Thymus (tissue), 11 donors: Measurements from ENCODE around the gene SLC39A7. TPM values are rescaled to one million over a fixed set of nuclear protein-coding genes. Genes with fewer than 3 reads are reported as not detected.

Experiments
- DNase-seq, 9 donors: peaks; one replicate each; pipeline ENCODE4 v3.0.0-alpha.2; 2013; ENCODE audit warnings: low spot score in 9 of 9, low read depth in 6 of 9, missing footprints in 1 of 9
- H3K27ac ChIP-seq, 2 donors: one replicate each; pipeline ENCODE4 v1.5.1; 2013; ENCODE audit warnings: control low read depth in 1 of 2, low read depth in 1 of 2, low read length in 1 of 2, mild to moderate bottlenecking in 1 of 2, moderate library complexity in 1 of 2
- H3K27me3 ChIP-seq, 2 donors: one replicate each; pipeline ENCODE4 v1.5.1; 2013; ENCODE audit warnings: low read length in 1 of 2; ENCODE audit not compliant: control insufficient read depth in 2 of 2, insufficient read depth in 1 of 2
- H3K36me3 ChIP-seq, 2 donors: one replicate each; pipeline ENCODE4 v1.5.1; 2013; ENCODE audit warnings: low read length in 1 of 2, mild to moderate bottlenecking in 1 of 2, moderate library complexity in 1 of 2; ENCODE audit not compliant: control insufficient read depth in 2 of 2, insufficient read depth in 2 of 2
- H3K4me1 ChIP-seq, 2 donors: one replicate each; pipeline ENCODE4 v1.5.1; 2013; ENCODE audit warnings: low read length in 2 of 2; ENCODE audit not compliant: control insufficient read depth in 2 of 2, insufficient read depth in 2 of 2
- H3K4me3 ChIP-seq, 2 donors: one replicate each; pipeline ENCODE4 v1.5.1; 2013; ENCODE audit warnings: low read length in 2 of 2, control low read depth in 1 of 2, mild to moderate bottlenecking in 1 of 2
- H3K9me3 ChIP-seq, 2 donors: one replicate each; pipeline ENCODE4 v1.5.1; 2013; ENCODE audit warnings: low read length in 1 of 2, mild to moderate bottlenecking in 1 of 2; ENCODE audit not compliant: control insufficient read depth in 2 of 2, insufficient read depth in 1 of 2
- WGBS: extraction: QIAGEN DNeasy Blood & Tissue Kit; methylation state at CpG from one replicate; pipeline ENCODE4 v1.1.7; 2013; 5-methylcytosine and 5-hydroxymethylcytosine counted together
- polyA plus RNA-seq: library from polyadenylated mRNA; stranded (reverse); fragments of 200-250 nt; gene quantifications from one replicate; pipeline ENCODE4 v1.2.3, GENCODE V29; 2013
- total RNA-seq: library from RNA; stranded (reverse); fragments of 120-200 nt; gene quantifications from one replicate; pipeline ENCODE4 v1.2.4, GENCODE V29; 2013
- donor health status: healthy.

Gene SLC39A7
- total and polyA plus RNA-seq, 2 donors: 32.1 to 43.0 TPM

- 5% methylated on average over 26 of the region's 26 CpGs for WGBS
- no peaks in the 10 kb centered on the region for H3K9me3 ChIP-seq
- peak overlapping the region; percentile 70 to 89 for H3K4me3 ChIP-seq
- no peaks in the 10 kb centered on the region for H3K27me3 ChIP-seq
- peaks cover 21 to 50% of the 10 kb centered on the region in 2 donors for H3K4me1 ChIP-seq
- peak overlapping the region; percentile 99 for H3K27ac ChIP-seq
- peak in 7 of 9 donors; percentile 56 to 86 (median 69) for DNase-seq
- peaks cover 40 to 62% of the 10 kb centered on the region in 2 donors for H3K36me3 ChIP-seq
Measured at GRCh38 chr6:33199687-33200218, 914 bp upstream of the SLC39A7 start.

GRCh38 chr6:33201147-33201545, 479 bp downstream of the SLC39A7 start:
- Histone ChIP-seq H3K9me3 (no peaks in the 10 kb centered on the region), H3K27ac (peak overlapping the region; percentile 99), H3K4me3 (peak overlapping the region; percentile 70 to 89), H3K36me3 (peaks cover 26 to 48% of the 10 kb centered on the region in 2 donors), H3K27me3 (no peaks in the 10 kb centered on the region), H3K4me1 (peaks cover 25 to 62% of the 10 kb centered on the region in 2 donors)
- 10% methylated on average over 14 of the region's 14 CpGs for WGBS
- DNase-seq: no peak

- Histone ChIP-seq H3K4me3 (no peak overlapping the region), H3K36me3 (peaks cover 20 to 41% of the 10 kb centered on the region in 2 donors), H3K27me3 (peaks cover 0 to 3% of the 10 kb centered on the region in 2 donors), H3K27ac (no peak overlapping the region), H3K4me1 (peaks cover 25 to 70% of the 10 kb centered on the region in 2 donors), H3K9me3 (no peaks in the 10 kb centered on the region)
- no peak for DNase-seq
- 96% methylated on average over 6 of the region's 6 CpGs for WGBS
Measured at GRCh38 chr6:33201935-33202334, 1.3 kb downstream of the SLC39A7 start.

GRCh38 chr6:33202799-33203198, 2.1 kb downstream of the SLC39A7 start:
- Histone ChIP-seq H3K36me3 (peaks cover 13 to 33% of the 10 kb centered on the region in 2 donors), H3K4me3 (no peak overlapping the region), H3K4me1 (peaks cover 29 to 75% of the 10 kb centered on the region in 2 donors), H3K27ac (no peak overlapping the region), H3K9me3 (no peaks in the 10 kb centered on the region), H3K27me3 (peaks cover 0 to 9% of the 10 kb centered on the region in 2 donors)
- WGBS: 96% methylated on average over 6 of the region's 6 CpGs
- no peak for DNase-seq

- peaks cover 32 to 72% of the 10 kb centered on the region in 2 donors for H3K4me1 ChIP-seq
- H3K9me3 ChIP-seq: no peaks in the 10 kb centered on the region
- peak overlapping the region; percentile 70 to 86 for H3K4me3 ChIP-seq
- H3K36me3 ChIP-seq: peaks cover 13 to 26% of the 10 kb centered on the region in 2 donors
- 98% methylated on average over 7 of the region's 7 CpGs for WGBS
- no peak for DNase-seq
- no peak overlapping the region for H3K27ac ChIP-seq
- peaks cover 0 to 13% of the 10 kb centered on the region in 2 donors for H3K27me3 ChIP-seq
Measured at GRCh38 chr6:33203443-33204164, 2.9 kb downstream of the SLC39A7 start.

GRCh38 chr6:33204165-33204414, 3.4 kb downstream of the SLC39A7 start:
- no peak for DNase-seq
- WGBS: 5% methylated on average over 4 of the region's 4 CpGs
- Histone ChIP-seq H3K4me3 (peak overlapping the region; percentile 70 to 86), H3K36me3 (peaks cover 13 to 26% of the 10 kb centered on the region in 2 donors), H3K4me1 (peaks cover 32 to 73% of the 10 kb centered on the region in 2 donors), H3K27me3 (peaks cover 0 to 13% of the 10 kb centered on the region in 2 donors), H3K27ac (peak overlapping the region in 1 of 2 donors; percentile 33), H3K9me3 (no peaks in the 10 kb centered on the region)

GRCh38 chr6:33204415-33205190, 3.9 kb downstream of the SLC39A7 start, which contains the start of gene HSD17B8:
HSD17B8 (plus strand) TSS chr6:33204655; CDS start chr6:33204669, 14 bp downstream.
- under 1% methylated on average over 48 of the region's 48 CpGs for whole genome bisulfite sequencing
- H3K27ac ChIP-seq: peak within 1 kb of the TSS; percentile 53 to 56
- H3K4me1 ChIP-seq: peaks cover 28 to 70% of the 10 kb centered on the region in 2 donors
- peaks cover 15 to 29% of the 10 kb centered on the region in 2 donors for H3K36me3 ChIP-seq
- H3K9me3 ChIP-seq: no peaks in the 10 kb centered on the region
- peaks cover 0 to 13% of the 10 kb centered on the region in 2 donors for H3K27me3 ChIP-seq
- DNase-seq: peak; percentile 79 to 95 (median 84)
- H3K4me3 ChIP-seq: peak within 1 kb of the TSS; percentile 70 to 86

- peak overlapping the region; percentile 70 to 86 for H3K4me3 ChIP-seq
- no peaks in the 10 kb centered on the region for H3K9me3 ChIP-seq
- peak in 1 of 9 donors; percentile 51 for DNase-seq
- peak overlapping the region in 1 of 2 donors; percentile 56 for H3K27ac ChIP-seq
- H3K36me3 ChIP-seq: peaks cover 23 to 37% of the 10 kb centered on the region in 2 donors
- 62% methylated on average over 17 of the region's 17 CpGs for WGBS
- H3K27me3 ChIP-seq: peaks cover 0 to 13% of the 10 kb centered on the region in 2 donors
- peaks cover 28 to 68% of the 10 kb centered on the region in 2 donors for H3K4me1 ChIP-seq
Measured at GRCh38 chr6:33205191-33206026, 4.7 kb downstream of the SLC39A7 start.
